HT1080 (cell line): ENCODE data around the gene EHD1. TPM values are rescaled to one million over a fixed set of nuclear protein-coding genes. Genes with fewer than 3 reads are reported as not detected.
"Not testable (repeated sequence)": the region's sequence is repeated elsewhere in the genome, so short reads cannot be mapped to it uniquely, and the experiment has no call there.

Experiments used
- DNase-seq: peaks from one replicate; pipeline ENCODE4 v3.0.0-alpha.2; 2015; ENCODE audit warnings: low read depth
- total RNA-seq: library from RNA; depleted of rRNA; stranded (reverse); fragments of >200 nt; shearing (Covaris generic); gene quantifications from 2 replicates; pipeline ENCODE4 v1.2.3, GENCODE V29; 2014

Gene EHD1
- total RNA-seq, 1 experiment from 2014 or later, result 80.4 TPM

- DNase-seq, result no peak
Measured at GRCh38 chr11:64859542-64860414, 18.6 kb downstream of the EHD1 start.

GRCh38 chr11:64858467-64859263 is 19.8 kb downstream of the EHD1 start:
- no peak for DNase-seq

- no peak for DNase-seq
Measured at GRCh38 chr11:64857485-64857884, 20.9 kb downstream of the EHD1 start.

- DNase-seq, result peak; percentile 98
Measured at GRCh38 chr11:64856382-64857227, 21.8 kb downstream of the EHD1 start.

GRCh38 chr11:64855596-64856304 is 22.7 kb downstream of the EHD1 start:
- DNase-seq, result no peak

- DNase-seq, result peak; percentile 99
Measured at GRCh38 chr11:64854534-64855502, 23.6 kb downstream of the EHD1 start.

- no peak for DNase-seq
Measured at GRCh38 chr11:64854157-64854533, 24.3 kb downstream of the EHD1 start.

- DNase-seq, result no peak
Measured at GRCh38 chr11:64853709-64854108, 24.7 kb downstream of the EHD1 start.

- no peak for DNase-seq
Measured at GRCh38 chr11:64852804-64853509, 25.5 kb downstream of the EHD1 start.

GRCh38 chr11:64851831-64852351 is 26.5 kb downstream of the EHD1 start:
- DNase-seq, result no peak

- no peak for DNase-seq
Measured at GRCh38 chr11:64850979-64851567, 27.3 kb downstream of the EHD1 start.

GRCh38 chr11:64849598-64850356 is 28.6 kb downstream of the EHD1 start:
- no peak for DNase-seq

- DNase-seq, result no peak
Measured at GRCh38 chr11:64848826-64849597, 29.4 kb downstream of the EHD1 start.

- DNase-seq, result no peak
Measured at GRCh38 chr11:64848214-64848825, 30.1 kb downstream of the EHD1 start.

GRCh38 chr11:64846998-64847666 is 31.3 kb downstream of the EHD1 start:
- peak; percentile 85 for DNase-seq

- not testable (repeated sequence) for DNase-seq
Measured at GRCh38 chr11:64845776-64846129, 32.7 kb downstream of the EHD1 start.
